Activated CD8-positive, alpha-beta memory T cell treated with anti-CD3 and anti-CD28 coated beads, Interleukin-2, amount 10 ng/mL, durations not matched to agents 7 days and 5 days (primary cell): ENCODE data around the gene GPR35. TPM values are rescaled to one million over a fixed set of nuclear protein-coding genes. Genes with fewer than 3 reads are reported as not detected.
"Not testable (repeated sequence)": the region's sequence is repeated elsewhere in the genome, so short reads cannot be mapped to it uniquely, and the experiment has no call there.

Experiments
- ATAC-seq: fragments of 150-1000 bp; cut with Tn5 transposase; one replicate; pipeline ENCODE4 v1.10.0; 2021; ENCODE audit warnings: moderate library complexity
- CTCF ChIA-PET: fragments of 350-600 bp; sonication (Branson Sonifier 250); formaldehyde crosslinking; loops from one replicate; lab custom pipeline; 2021; ENCODE audit warnings: antibody characterized with exemption; lab: Charles Lee
- DNase-seq: peaks from one replicate; pipeline ENCODE4 v3.0.0-alpha.2; 2020
- H3K27ac Mint-ChIP-seq: one replicate; pipeline ENCODE4 v1.8.0; 2021; ENCODE audit warnings: mild to moderate bottlenecking, mixed read lengths
- H3K27me3 Mint-ChIP-seq: one replicate; pipeline ENCODE4 v1.8.0; 2021; ENCODE audit warnings: mixed read lengths
- H3K36me3 Mint-ChIP-seq: one replicate; pipeline ENCODE4 v1.8.0; 2021; ENCODE audit warnings: mild to moderate bottlenecking, mixed read lengths
- H3K4me1 Mint-ChIP-seq: one replicate; pipeline ENCODE4 v1.8.0; 2021; ENCODE audit warnings: mixed read lengths
- H3K4me3 Mint-ChIP-seq: one replicate; pipeline ENCODE4 v1.8.0; 2021; ENCODE audit warnings: mild to moderate bottlenecking, moderate library complexity, mixed read lengths
- H3K9me3 Mint-ChIP-seq: one replicate; pipeline ENCODE4 v1.8.0; 2022; ENCODE audit warnings: low read depth, mixed read lengths
- total RNA-seq, 2 experiments: library from RNA; stranded (reverse); gene quantifications; one replicate each; pipeline ENCODE4 v1.2.3, GENCODE V29; 2021

Gene GPR35
- total RNA-seq, 2 experiments from 2014 or later: 14.4 to 35.4 TPM

DNA sequence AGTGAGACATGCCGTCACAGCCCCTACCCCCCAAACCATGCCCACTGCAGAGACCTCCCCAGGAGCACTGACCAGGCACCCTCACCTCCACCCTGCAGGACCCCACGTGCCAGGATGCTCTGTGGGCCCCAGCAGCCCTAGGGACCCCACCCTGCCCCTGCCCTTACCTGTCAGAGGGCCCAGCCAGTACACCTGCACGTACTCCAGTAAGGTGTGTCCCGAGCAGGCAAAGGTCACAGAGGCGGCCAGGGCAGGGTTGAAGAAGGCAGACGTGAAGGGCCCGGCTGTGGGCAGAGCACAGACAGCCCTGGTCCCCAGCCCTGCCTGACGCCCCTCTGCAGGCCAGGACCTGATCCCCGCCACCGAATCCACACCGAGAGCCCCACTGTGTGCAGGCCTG is 54.9 kb downstream of the GPR35 start:
- CTCF ChIA-PET, H3K27ac Mint-ChIP-seq, DNase-seq: not testable (repeated sequence)

More for the DNA sequence above, 54.9 kb downstream of the GPR35 start:
- not testable (repeated sequence) for H3K4me3 Mint-ChIP-seq, H3K36me3 Mint-ChIP-seq, ATAC-seq, H3K9me3 Mint-ChIP-seq, H3K27me3 Mint-ChIP-seq, H3K4me1 Mint-ChIP-seq

Other genes with a start within 250 kb of the GPR35 start
- 1 to 10 TPM; 3.2 to 4.5 TPM for gene GPC1, start 189.8 kb upstream of the GPR35 start, total RNA-seq
- 10 to 100 TPM; 21.3 to 33.5 TPM for gene ANKMY1, start 67.5 kb upstream of the GPR35 start, total RNA-seq
- gene DUSP28, start 65.1 kb upstream of the GPR35 start, total RNA-seq: 10 to 100 TPM; 10.0 to 10.1 TPM
- gene RNPEPL1, start 57.0 kb upstream of the GPR35 start, total RNA-seq: 100 to 1,000 TPM; 101 to 152 TPM
- gene CAPN10, start 38.7 kb upstream of the GPR35 start, total RNA-seq: 10 to 100 TPM; 54.0 to 75.8 TPM
- gene AQP12B, start 57.4 kb downstream of the GPR35 start, total RNA-seq: not detected
- gene AQP12A, start 66.4 kb downstream of the GPR35 start, total RNA-seq: not detected
- 1 to 10 TPM in 1 of 2 experiments, under 1 TPM in 1; 0.76 to 4.6 TPM for gene KIF1A, start 194.7 kb downstream of the GPR35 start, total RNA-seq
- gene AGXT, start 243.3 kb downstream of the GPR35 start, total RNA-seq: not detected